ENCODE results near the gene ALDH1L1.

ALDH1L1 gene

GRCh38 chr3:126153695-126154360, 26.6 kb downstream of the ALDH1L1 start:
- no peak for DNase-seq

GRCh38 chr3:126152901-126153694, 27.3 kb downstream of the ALDH1L1 start:
- no peak for DNase-seq

GRCh38 chr3:126152458-126152857, 27.9 kb downstream of the ALDH1L1 start:
- no peak for DNase-seq

- DNase-seq: no peak
These were observed 28.7 kb downstream of the ALDH1L1 start for GRCh38 chr3:126151562-126152302.

DNA sequence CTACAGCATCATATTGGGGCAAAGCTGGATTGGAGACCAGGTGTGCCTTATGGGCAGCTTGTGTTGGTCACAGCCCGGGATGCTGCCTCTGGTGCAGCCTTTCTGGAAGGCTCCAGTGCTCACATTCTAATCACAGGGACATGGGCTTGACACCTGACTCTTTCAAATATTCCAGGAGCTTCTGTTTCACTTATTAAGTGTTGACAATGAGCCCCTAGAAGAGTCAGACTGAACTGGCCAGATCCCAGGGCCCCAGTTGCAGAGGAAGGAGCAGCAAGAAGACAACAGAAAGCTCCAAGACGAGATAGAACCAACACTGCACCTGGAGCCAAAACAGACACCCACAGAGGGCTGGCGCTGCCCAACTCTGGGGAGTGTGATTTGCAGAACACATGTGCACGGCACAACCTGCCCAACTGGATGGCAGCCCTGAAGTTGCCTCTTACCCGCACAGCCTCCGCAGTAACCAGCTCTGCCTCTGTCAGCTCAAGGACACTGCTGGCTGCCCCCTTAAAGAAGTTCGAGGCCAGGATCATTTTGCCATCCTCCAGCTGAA, 30.3 kb downstream of the ALDH1L1 start:
- DNase-seq: no peak

GRCh38 chr3:126149256-126149902, 31.0 kb downstream of the ALDH1L1 start:
- no peak for DNase-seq

- DNase-seq: no peak
These were observed 32.3 kb downstream of the ALDH1L1 start for GRCh38 chr3:126147932-126148683.

DNA sequence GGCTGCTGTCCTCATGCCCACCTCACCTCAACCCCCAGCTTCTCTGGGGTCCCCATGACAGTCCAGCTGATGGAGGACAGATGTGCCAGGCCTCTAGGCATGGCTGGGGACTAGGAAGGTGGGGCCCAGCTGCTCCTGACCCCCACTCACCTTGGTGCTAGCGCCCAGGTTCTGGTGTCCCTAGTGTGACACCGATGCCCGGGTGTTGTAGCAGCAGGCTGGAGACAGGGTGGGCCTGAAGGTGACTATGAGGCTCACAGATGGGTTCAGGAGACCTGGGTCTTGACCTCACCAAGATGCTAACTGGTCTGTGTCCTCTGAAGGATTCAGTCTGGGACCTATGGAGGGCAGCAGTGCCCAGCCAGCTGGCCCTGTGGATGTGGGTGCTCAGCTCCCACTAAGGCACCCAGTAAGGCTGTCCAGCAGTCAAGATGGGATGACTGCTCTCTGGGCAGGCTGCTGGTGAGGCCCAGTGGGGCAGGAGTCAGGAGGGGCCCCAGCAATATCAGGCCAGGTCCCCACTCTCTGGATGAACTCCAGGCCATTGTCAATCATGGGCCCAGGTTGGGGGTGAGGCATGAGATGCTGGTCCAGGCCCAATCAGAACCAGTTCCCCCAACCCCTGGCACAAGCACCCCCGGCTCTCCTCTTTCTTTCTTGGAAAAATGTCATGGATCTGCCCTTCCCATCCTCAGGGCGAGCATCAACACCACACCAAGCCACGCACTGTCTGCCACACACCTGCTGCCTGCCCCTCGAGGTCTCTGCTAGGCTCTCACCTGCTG, 33.0 kb downstream of the ALDH1L1 start:
- no peak for DNase-seq

DNA sequence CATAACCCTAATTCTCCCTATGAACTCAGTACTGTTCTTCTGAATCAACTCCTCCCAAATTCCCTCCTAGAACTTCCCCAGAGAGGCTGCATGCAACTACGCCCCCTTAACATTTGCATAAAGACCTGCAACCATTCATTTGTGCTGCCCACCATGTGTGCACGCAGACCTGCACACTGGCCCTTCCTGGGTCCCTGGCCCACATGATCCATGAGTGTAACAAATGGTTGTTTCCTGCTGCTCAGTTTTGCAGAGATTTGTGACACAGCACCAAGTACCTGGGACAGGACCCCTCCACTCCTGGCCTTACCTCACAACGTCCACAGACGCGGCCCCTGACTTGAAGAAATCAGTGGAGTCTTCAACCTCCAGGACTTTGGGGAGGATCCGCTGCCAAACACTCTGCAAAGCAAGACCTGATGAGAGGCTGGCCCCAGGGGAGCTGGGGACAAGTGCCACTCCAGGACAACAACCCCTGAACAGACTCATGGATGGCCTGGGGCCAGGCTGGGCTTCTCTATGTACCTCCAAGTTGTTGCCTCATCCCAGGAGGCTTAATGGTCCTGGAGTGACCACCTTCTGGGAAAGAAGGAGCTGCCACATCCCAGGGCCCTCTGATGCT, 33.8 kb downstream of the ALDH1L1 start:
- no peak for DNase-seq

DNA sequence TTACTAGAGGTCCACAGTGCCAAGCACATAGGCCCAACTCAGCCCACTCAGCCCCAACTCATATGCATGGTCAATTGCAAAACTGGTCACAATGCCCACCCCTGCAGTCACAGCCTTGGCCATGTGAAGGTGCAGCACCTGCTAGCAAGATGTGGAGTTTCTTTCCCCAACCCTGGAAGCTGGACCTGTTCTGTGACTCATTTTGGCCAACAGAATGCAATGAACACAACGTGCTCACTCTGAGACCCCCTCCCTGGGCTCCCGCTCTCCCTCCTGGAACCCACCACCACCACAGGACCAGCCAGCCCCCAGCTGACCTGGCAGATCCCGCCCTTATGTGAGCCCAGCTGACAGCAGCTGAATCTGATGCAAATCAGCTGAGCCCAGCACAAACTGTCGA, 34.4 kb downstream of the ALDH1L1 start:
- DNase-seq: no peak

DNA sequence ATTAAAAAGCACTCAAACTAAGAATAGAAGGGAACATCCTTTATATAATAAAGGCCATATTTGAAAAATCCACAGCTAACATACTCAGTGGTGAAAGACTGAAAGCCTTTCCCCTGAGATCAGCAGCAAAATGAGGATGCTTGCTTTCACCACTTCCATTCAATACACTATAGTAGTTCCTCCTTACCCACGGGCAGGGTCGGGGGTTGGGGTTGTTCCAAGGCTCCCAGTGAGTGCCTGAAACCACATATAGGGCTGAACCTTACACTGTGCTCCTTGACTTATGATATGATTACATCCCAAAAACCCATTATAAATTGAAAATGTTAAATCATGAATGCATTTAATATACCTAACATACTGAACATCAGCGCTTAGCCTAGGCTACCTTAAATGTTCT, 37.7 kb downstream of the ALDH1L1 start:
- no peak for DNase-seq

GRCh38 chr3:126137490-126138130, 42.8 kb downstream of the ALDH1L1 start:
- DNase-seq: no peak

DNA sequence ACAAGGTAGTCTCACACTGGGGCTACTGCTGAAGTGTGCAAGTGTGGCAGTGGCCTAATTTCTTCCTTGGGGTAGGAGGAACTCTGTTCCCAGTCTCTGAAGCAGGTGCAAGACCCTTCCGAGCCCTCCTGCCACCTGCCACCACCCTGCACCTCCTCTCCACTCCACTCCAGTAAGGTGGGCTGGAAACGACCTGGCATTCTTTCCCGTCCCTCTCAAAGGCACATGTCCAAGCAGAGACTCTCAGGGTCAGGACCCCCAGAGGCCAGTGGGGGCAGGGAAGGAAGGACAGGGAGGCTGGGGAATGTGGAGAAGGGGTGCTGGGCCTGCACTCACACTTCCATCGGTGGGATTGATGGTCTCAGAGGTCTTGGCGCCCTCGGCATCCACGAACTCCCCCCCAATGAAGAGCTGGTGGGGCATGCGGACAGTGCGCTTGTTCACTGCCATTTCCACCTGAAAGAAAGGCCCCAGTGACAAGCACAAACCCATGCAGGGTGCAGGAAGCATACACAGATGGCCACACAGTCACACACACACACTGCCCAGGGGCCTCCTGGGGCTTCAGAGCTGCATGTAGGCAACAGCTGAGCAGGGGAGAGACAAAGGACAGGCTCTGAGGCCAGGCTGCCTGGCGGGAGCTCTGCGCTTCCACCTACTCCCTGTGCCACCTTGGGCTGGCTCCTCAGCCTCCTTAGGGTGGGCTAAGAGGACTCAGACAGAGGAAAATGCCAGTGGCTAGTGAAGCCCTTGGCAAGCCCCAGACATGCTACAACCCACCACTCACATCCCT, 43.8 kb downstream of the ALDH1L1 start:
- no peak for DNase-seq

GRCh38 chr3:126135406-126136076, 44.8 kb downstream of the ALDH1L1 start:
- no peak for DNase-seq

GRCh38 chr3:126135071-126135405, 45.3 kb downstream of the ALDH1L1 start:
- DNase-seq: no peak

DNA sequence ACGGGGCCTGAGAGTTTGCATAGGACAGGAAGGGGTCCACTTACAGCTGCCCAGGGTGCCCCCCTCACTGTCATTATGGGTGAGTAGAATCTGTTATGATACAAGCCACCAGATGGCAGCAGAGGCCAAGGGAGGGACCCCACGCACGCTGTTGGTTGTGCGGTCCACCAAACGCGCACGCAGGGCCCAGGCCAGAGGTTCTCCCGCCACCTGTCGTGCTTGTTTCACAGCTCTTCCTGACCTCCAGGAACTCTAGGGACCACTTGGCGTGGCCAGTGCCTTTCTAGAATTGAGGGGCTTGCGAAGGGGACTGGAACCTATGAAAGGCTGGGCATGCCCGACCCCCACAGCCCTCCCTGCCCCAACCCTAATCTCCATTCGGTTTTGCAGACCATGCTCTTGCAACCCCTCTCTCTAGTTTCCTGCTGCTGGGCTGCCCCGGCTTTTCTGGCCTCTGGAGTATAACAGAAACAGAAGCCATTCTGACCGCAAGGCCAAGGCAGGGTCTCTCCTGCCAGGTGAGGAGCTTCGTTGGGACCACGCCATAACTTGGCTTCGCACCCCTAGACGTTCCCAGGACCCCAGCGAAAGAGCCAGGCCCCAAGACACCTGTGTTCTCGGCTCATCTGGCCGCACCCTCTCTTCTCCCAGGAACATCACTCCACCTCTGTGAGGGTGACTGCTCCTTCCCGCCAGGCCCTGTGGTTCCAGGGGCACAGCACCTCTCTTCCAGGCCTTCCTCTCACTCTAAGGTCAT, 46.0 kb downstream of the ALDH1L1 start:
- DNase-seq: peak; percentile 27

GRCh38 chr3:126133606-126134005, 46.8 kb downstream of the ALDH1L1 start:
- DNase-seq: no peak

Data from HCEC 1CT (cell line).